CD4-positive, alpha-beta T cell (primary cell): Measurements from ENCODE around the gene RPL13A. TPM values are rescaled to one million over a fixed set of nuclear protein-coding genes. Genes with fewer than 3 reads are reported as not detected.

Experiments used
- ATAC-seq: fragments of 200-7000 bp; cut with Tn5 transposase; one replicate; pipeline ENCODE4 v1.10.0; 2022; ENCODE audit warnings: mild to moderate bottlenecking; ENCODE audit not compliant: poor library complexity
- CTCF ChIA-PET: fragments of 350-600 bp; sonication (Branson Sonifier 250); formaldehyde crosslinking; loops from one replicate; lab custom pipeline; 2021; ENCODE audit warnings: antibody characterized with exemption, inconsistent platforms; lab: Charles Lee
- POLR2A ChIA-PET: fragments of 350-600 bp; sonication (Branson Sonifier 250); formaldehyde crosslinking; loops from one replicate; lab custom pipeline; 2021; ENCODE audit warnings: antibody characterized with exemption, inconsistent platforms; lab: Charles Lee
- DNase-seq, 14 experiments: peaks; one replicate each; pipeline ENCODE4 v3.0.0-alpha.2; 2013 to 2020; ENCODE audit warnings: mixed read lengths in 2 of 14
- H3K27ac ChIP-seq, 2 donors: one replicate each; pipeline versions ENCODE4 v1.5.1 to v1.7.0; 2013; ENCODE audit warnings: low read length in 2 of 2, low read depth in 1 of 2, mild to moderate bottlenecking in 1 of 2
- H3K27me3 ChIP-seq, 2 experiments: 1 replicate in 1 of 2; 2 replicates in 1 of 2; pipeline versions ENCODE4 v1.6.1 to v1.7.0; 2013; ENCODE audit warnings: low read length in 2 of 2, control low read depth in 1 of 2, mild to moderate bottlenecking in 1 of 2, moderate library complexity in 1 of 2; ENCODE audit not compliant: insufficient read depth in 2 of 2, control insufficient read depth in 1 of 2
- H3K36me3 ChIP-seq: one replicate; pipeline ENCODE4 v1.6.1; 2013; ENCODE audit warnings: low read length, control low read depth; ENCODE audit not compliant: insufficient read depth
- H3K4me1 ChIP-seq: one replicate; pipeline ENCODE4 v1.6.1; 2013; ENCODE audit warnings: low read length, control low read depth; ENCODE audit not compliant: insufficient read depth
- H3K4me3 ChIP-seq: one replicate; pipeline ENCODE4 v1.5.1; 2013; ENCODE audit warnings: mild to moderate bottlenecking, low read length, moderate library complexity
- H3K9me3 ChIP-seq, 2 experiments: 1 replicate in 1 of 2; 2 replicates in 1 of 2; pipeline versions ENCODE4 v1.6.1 to v1.7.0; 2013; ENCODE audit warnings: low read length in 2 of 2, mild to moderate bottlenecking in 2 of 2, control low read depth in 1 of 2, moderate library complexity in 1 of 2; ENCODE audit not compliant: control insufficient read depth in 1 of 2, insufficient read depth in 1 of 2
- H3K27ac Mint-ChIP-seq: one replicate; pipeline ENCODE4 v1.8.0; 2020; ENCODE audit warnings: mixed read lengths
- H3K27me3 Mint-ChIP-seq: one replicate; pipeline ENCODE4 v1.8.0; 2021; ENCODE audit warnings: mixed read lengths
- H3K36me3 Mint-ChIP-seq: one replicate; pipeline ENCODE4 v1.8.0; 2021; ENCODE audit warnings: low read depth, mixed read lengths
- H3K4me1 Mint-ChIP-seq: one replicate; pipeline ENCODE4 v1.8.0; 2021; ENCODE audit warnings: low read depth, mixed read lengths
- H3K4me3 Mint-ChIP-seq: one replicate; pipeline ENCODE4 v1.8.0; 2020; ENCODE audit warnings: mild to moderate bottlenecking, mixed read lengths
- H3K9me3 Mint-ChIP-seq: one replicate; pipeline ENCODE4 v1.8.0; 2020; ENCODE audit warnings: mixed read lengths
- intact Hi-C, 2 experiments: fragments of 100-400 bp; cut with DNase I in 1 of 2; cut with micrococcal nuclease in 1 of 2; formaldehyde crosslinking; loops; one replicate each; pipeline versions ENCODE4 v1.15.1 to v1.9.0; 2023 to 2025; cut with DNase I, micrococcal nuclease
- microRNA-seq: library from miRNA; unstranded; fragments of <30 nt; microRNA quantifications from one replicate; pipeline ENCODE4 v1.2.0, GENCODE V29; 2021; ENCODE audit warnings: borderline microRNAs expressed, borderline replicate concordance
- total RNA-seq, 174 experiments: library from RNA in 2 of 174; stranded (reverse) in 2 of 174; gene quantifications; one replicate each; pipeline ENCODE4 v1.2.3 and lab custom pipeline; 2021 to 2026
- TF ChIP-seq, protein P1 (sequence below): fragments of 200-600 bp; IDR thresholded peaks from one replicate; pipeline ENCODE4 v1.8.0; 2022; ENCODE audit warnings: antibody characterized with exemption, mild to moderate bottlenecking

RPL13A gene
- total RNA-seq, 2 experiments from 2014 or later, result 5,328 to 5,481 TPM

DNA sequence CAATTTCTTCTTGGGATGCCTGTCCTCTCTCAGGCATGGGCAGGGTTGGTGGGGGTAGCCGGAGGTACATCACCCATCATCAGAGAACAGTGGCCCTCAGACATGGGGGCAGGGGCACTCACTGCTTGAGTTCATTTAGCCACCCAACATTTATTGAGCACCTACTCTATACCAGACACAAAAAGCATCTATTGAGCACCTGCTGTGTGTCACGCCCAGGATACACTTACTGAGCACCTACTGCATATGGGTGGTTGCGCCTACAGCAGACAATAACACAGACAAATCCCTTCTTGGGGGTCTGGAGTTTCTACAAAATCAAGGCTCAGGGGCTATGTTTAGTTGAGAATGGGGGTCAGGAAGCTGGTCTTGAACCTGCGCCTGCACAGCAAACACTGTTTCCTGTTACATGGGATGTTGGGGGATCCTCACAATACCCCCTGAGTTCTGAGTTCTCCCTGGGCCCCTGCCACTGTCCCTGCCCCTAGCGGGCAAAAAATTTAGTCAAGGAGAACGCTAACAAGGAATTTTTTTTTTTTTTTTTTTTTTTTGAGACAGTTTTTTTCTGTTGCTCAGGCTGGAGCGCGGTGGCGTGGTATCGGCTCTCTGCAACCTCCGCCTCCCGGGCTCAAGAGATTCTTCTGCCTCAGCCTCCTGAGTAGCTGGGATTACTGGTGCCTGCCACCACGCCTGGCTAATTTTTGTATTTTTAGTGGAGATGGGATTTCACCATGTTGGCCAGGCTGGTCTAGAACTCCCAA lies 52.0 kb downstream of the RPL13A start:
- TF ChIP-seq, protein P1, sequence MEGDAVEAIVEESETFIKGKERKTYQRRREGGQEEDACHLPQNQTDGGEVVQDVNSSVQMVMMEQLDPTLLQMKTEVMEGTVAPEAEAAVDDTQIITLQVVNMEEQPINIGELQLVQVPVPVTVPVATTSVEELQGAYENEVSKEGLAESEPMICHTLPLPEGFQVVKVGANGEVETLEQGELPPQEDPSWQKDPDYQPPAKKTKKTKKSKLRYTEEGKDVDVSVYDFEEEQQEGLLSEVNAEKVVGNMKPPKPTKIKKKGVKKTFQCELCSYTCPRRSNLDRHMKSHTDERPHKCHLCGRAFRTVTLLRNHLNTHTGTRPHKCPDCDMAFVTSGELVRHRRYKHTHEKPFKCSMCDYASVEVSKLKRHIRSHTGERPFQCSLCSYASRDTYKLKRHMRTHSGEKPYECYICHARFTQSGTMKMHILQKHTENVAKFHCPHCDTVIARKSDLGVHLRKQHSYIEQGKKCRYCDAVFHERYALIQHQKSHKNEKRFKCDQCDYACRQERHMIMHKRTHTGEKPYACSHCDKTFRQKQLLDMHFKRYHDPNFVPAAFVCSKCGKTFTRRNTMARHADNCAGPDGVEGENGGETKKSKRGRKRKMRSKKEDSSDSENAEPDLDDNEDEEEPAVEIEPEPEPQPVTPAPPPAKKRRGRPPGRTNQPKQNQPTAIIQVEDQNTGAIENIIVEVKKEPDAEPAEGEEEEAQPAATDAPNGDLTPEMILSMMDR, result no peak

More for the DNA sequence above, 52.0 kb downstream of the RPL13A start:
- Mint-ChIP-seq H3K36me3 (no peaks in the 10 kb centered on the region), H3K27ac (no peak overlapping the region), H3K4me3 (no peak overlapping the region), H3K9me3 (no peaks in the 10 kb centered on the region), H3K4me1 (peaks cover 26% of the 10 kb centered on the region), H3K27me3 (no peaks in the 10 kb centered on the region)
- ChIA-PET CTCF (interaction anchor here (1.6 kb wide), 1 partner anchor 8 kb away, joined by 5 read pairs; no protein-coding TSS in a partner anchor), POLR2A (no interaction called here)
- no peak for DNase-seq
- intact Hi-C loops, result loop anchor here in 1 of 2 experiments (2.0 to 5.0 kb wide), 2 partner anchors 15 to 33 kb away; no protein-coding TSS in a partner anchor
- H3K27ac ChIP-seq, result no peak overlapping the region
- H3K27me3 ChIP-seq, result no peaks in the 10 kb centered on the region
- H3K9me3 ChIP-seq, result no peaks in the 10 kb centered on the region
- H3K36me3 ChIP-seq, result peaks cover 3% of the 10 kb centered on the region
- no peak for ATAC-seq
- H3K4me3 ChIP-seq, result no peak overlapping the region
- H3K4me1 ChIP-seq, result peaks cover 24% of the 10 kb centered on the region

Small RNA genes lying within 50 kb of the gene (microRNA-seq; reads per million reads assigned to microRNA genes)
- 87,192 reads per million, percentile 99 among the genes with 10 or more reads in this experiment for gene MIR150

Other genes with a start within 250 kb of the RPL13A start
- gene SLC6A16, start 162.4 kb upstream of the RPL13A start, total RNA-seq, result 1 to 10 TPM; 1.5 to 2.4 TPM
- 100 to 1,000 TPM; 329 to 350 TPM for gene CD37, start 152.2 kb upstream of the RPL13A start, total RNA-seq
- gene TEAD2, start 125.2 kb upstream of the RPL13A start, total RNA-seq, result not detected
- not detected for gene DKKL1, start 123.7 kb upstream of the RPL13A start, total RNA-seq
- gene KASH5, start 99.4 kb upstream of the RPL13A start, total RNA-seq, result not detected
- not detected for gene PTH2, start 64.2 kb upstream of the RPL13A start, total RNA-seq
- gene GFY, start 62.2 kb upstream of the RPL13A start, total RNA-seq, result not detected
- not detected for gene SLC17A7, start 46.1 kb upstream of the RPL13A start, total RNA-seq
- 100 to 1,000 TPM; 145 to 151 TPM for gene PIH1D1, start 35.8 kb upstream of the RPL13A start, total RNA-seq
- gene ALDH16A1, start 34.4 kb upstream of the RPL13A start, total RNA-seq, result 10 to 100 TPM; 25.1 to 25.8 TPM
- gene FLT3LG, start 13.4 kb upstream of the RPL13A start, total RNA-seq, result 100 to 1,000 TPM; 311 to 325 TPM
- gene RPS11, start 8.8 kb downstream of the RPL13A start, total RNA-seq, result 1,000 to 10,000 TPM; 2,912 to 3,041 TPM
- gene FCGRT, start 25.1 kb downstream of the RPL13A start, total RNA-seq, result 10 to 100 TPM; 50.2 to 52.5 TPM
- gene RCN3, start 40.4 kb downstream of the RPL13A start, total RNA-seq, result 1 to 10 TPM; 4.8 to 7.8 TPM
- gene NOSIP, start 92.9 kb downstream of the RPL13A start, total RNA-seq, result 100 to 1,000 TPM; 202 to 203 TPM
- gene PRRG2, start 93.7 kb downstream of the RPL13A start, total RNA-seq, result under 1 TPM; 0.49 to 0.78 TPM
- gene PRR12, start 103.6 kb downstream of the RPL13A start, total RNA-seq, result 10 to 100 TPM; 41.7 to 42.2 TPM
- gene RRAS, start 152.5 kb downstream of the RPL13A start, total RNA-seq, result 1 to 10 TPM; 4.2 to 4.7 TPM
- 10 to 100 TPM; 30.6 to 34.8 TPM for gene SCAF1, start 154.6 kb downstream of the RPL13A start, total RNA-seq
- 100 to 1,000 TPM; 109 to 119 TPM for gene IRF3, start 178.2 kb downstream of the RPL13A start, total RNA-seq
- gene BCL2L12, start 178.3 kb downstream of the RPL13A start, total RNA-seq, result 10 to 100 TPM in 1 of 2 experiments, 1 to 10 TPM in 1; 9.9 to 11.3 TPM
- 10 to 100 TPM; 41.5 to 46.4 TPM for gene PRMT1, start 189.7 kb downstream of the RPL13A start, total RNA-seq
- gene ADM5, start 202.0 kb downstream of the RPL13A start, total RNA-seq, result 1 to 10 TPM; 2.1 to 2.5 TPM
- gene CPT1C, start 203.5 kb downstream of the RPL13A start, total RNA-seq, result under 1 TPM; 0.47 to 0.59 TPM